Activated T-cell treated with anti-CD3 and anti-CD28 coated beads for 1 hour (primary cell): ENCODE data around the gene GNB5.
"Not testable (repeated sequence)": the region's sequence is repeated elsewhere in the genome, so short reads cannot be mapped to it uniquely, and the experiment has no call there.

Experiments used
- DNase-seq: peaks from one replicate; pipeline ENCODE4 v3.0.0-alpha.2; 2020; ENCODE audit warnings: low read depth

GNB5 gene

GRCh38 chr15:52206446-52206845 is 15.3 kb upstream of the GNB5 start:
- DNase-seq, result no peak

- no peak for DNase-seq
Measured at GRCh38 chr15:52204657-52205056, 13.5 kb upstream of the GNB5 start.

GRCh38 chr15:52200831-52201365 is 9.7 kb upstream of the GNB5 start:
- no peak for DNase-seq

GRCh38 chr15:52199271-52199670 is 8.1 kb upstream of the GNB5 start:
- no peak for DNase-seq

DNA sequence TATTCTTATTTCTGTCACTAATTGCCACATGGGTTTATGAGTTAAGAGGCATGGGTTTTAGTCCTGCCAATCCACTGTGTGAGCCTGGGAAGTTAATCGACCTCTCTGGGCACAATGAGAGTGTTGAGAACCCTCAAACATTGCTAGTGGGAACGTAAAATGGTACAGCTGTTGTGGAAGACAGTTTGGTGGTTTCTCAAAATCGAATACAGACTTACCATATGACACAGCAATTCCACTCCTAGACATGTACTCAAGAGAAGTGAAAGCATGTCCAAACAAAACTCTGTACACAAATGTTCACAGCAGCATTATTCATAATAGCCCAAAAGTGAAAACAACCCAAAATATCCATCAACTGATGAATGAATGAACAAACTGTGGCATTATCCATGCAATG is 5.7 kb upstream of the GNB5 start:
- DNase-seq, result no peak

- no peak for DNase-seq
Measured at GRCh38 chr15:52193791-52194190, 2.6 kb upstream of the GNB5 start.

DNA sequence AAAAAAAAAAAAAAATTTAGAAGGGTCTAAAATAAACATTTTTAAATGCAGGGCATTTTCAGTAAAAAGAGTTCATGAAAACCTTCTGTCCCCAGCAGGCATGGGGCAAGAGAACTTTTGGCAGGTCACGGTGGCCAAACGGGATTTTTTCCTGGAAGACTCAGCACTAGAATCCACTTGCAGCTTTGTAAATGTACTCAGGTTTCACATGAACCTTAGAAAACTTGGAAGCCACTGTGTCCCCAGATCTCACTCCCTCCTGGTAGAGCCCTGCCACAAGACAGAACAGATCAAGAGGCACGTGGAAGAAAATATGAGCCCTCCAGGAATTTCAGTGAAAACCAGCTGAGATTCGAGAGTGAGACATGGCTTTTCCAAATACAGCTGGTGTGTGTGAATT is 2.1 kb upstream of the GNB5 start:
- DNase-seq, result no peak

- no peak for DNase-seq
Measured at GRCh38 chr15:52186651-52187486, 4.3 kb downstream of the GNB5 start.

- DNase-seq, result no peak
Measured at GRCh38 chr15:52185151-52185561, 6.0 kb downstream of the GNB5 start.

DNA sequence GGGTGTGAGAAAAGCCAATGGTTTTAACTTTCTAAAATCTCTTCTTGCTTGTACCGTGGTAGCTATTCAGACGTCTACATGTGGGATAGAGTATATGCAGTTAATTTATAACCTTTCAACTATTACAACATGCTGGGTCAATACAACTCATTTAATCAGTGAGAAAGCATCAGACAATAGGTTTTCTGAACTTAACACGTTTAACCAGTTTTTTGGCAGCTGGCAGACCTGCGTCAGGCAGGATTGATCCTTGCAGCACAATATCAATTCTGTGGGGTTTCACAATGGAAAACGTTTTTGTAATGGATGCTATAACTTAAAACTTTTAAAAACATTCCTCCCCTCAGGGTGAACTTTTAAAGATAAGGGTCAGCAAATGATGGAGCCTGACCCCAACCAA is 6.5 kb downstream of the GNB5 start:
- DNase-seq, result no peak

- no peak for DNase-seq
Measured at GRCh38 chr15:52183562-52184173, 7.5 kb downstream of the GNB5 start.

- DNase-seq, result no peak
Measured at GRCh38 chr15:52181938-52182780, 9.0 kb downstream of the GNB5 start.

DNA sequence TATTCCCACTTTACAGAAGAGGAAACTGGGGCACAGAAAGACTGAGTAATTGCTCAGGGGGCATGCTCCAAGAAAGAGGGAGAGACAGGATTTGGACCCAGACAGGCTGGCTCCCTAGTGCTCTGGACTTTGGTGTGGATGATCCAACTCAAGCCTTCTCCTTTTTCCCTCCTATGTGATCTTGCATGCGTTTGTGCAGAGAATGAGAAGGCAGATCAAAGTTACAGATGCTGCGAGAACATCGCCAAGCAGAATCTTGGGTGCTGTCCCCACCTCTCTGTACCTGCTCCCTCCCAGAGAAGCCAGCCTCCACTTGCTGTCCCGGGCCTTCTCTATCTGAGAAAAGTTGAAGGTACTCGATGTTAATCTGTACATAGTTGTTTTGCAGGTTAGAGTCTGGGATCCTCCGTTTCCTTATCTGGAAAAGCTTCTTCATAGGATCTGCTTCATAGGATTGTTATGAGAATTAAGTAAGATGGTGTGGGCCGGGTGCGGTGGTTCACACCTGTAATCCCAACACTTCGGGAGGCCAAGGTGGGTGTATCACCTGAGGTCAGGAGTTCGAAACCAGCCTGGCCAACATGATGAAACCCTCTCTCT is 10.2 kb downstream of the GNB5 start:
- DNase-seq, result no peak

DNA sequence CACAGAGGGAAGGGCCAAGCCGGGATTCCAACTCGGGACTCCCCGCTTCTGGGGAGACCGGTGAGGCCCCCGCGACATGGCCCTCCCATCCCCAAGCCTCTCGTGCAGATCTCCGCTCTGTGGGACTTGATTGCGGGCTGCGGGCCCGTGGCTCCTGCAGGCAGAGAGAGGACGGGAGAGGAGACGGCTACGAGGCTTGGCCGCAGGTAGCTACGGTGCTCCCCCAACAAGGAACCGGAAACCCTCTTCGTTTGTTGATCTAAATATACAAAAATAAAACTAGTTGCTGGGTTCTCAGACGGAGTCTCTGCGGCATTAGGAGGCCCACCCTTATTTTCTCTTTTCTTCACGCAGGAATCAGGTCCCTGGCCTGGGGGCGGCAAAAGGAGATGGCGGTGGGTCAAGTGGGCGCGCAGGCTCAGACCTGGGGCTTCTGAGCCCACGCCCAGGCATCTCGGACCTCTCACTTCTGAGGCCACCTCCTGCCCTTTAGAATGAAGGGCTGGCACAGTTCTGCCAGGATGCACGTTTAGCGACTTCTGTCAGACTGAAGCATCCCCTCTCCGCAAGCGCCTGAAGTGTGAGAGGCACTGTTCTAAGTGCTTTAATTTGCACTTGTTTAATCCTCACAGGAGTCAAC is 10.9 kb downstream of the GNB5 start:
- DNase-seq, result peak; percentile 33

DNA sequence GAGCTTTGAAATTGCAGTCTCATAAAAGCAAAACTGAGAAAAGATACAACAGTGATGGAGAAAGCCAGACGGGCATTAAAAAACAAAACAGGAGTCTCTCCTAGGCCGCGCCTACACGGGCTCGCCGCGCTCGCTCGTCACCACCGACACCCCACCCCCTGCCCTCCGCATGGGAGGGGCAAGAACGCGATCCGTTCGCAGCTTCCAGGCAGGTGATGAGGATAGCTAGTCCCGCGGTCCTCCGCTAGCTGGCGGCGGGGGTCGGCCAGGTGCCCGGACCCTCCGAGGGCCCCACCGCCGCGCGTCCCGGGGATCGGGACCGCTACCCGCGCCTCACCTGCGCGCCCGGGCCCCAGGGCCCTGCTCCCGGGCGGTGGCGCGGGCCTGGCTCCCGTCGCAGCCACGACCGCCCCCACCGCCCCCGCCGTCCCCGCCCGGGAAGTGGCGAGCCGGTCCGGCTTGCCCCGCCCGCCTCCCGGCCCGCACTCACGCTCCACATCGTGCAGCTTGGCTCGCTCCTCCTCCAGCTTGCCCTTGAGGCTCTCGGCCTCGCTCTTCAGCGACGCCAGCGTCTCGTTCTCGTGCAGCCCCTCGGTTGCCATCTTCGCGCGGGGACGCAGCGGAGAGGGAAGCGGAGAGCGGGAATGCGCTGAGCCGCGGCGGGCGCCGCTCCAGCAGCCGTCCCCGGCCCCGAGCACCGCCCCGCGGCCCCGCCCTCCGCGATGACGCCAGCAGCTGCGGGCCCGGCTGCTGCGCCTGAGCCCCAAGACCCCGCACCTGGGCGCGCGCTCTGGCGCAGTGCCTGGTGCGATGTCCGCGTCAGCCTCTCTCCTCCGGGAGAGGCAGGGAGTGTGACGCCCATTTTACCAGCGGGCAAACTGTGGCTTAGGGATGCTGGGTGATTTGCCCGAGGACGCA is 11.7 kb downstream of the GNB5 start:
- DNase-seq, result peak; percentile 81

GRCh38 chr15:52178765-52179164 is 12.4 kb downstream of the GNB5 start:
- no peak for DNase-seq

DNA sequence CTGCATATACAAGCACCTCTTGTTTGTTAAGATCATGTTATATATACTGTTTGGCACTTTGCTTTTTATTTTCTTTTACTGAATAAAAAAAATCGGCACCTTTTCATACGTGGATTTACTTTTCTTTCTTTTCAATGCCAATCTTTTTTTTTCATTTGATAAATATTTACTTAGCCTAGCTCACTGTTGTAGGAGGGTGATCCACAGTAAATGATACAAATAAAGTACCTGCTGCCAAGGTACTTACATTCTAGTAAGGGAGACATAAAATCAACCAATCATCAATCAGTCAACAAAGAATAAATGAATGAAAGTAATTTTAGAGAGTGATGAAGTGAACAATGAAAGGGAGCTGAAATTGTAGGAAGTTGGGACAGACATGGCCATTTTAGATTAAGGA is 18.3 kb downstream of the GNB5 start:
- no peak for DNase-seq

DNA sequence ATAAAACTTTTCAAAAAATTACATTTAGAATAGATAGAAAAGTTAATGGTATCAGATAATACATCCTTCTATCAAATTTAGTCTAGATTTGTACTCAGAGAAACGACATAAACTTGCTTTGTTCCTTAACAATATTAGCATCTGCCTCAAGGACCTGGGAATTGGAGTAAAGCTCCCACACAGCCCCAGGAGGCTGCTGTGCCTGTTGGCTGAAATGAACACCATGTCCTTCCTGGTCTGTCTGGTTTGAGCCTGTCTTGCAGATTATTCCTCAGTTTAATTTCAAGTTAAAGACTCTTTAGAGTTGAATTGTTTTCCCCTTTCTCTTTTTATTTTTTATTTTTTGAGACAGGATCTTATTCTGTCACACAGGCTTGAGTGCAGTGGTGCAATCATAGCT is 19.4 kb downstream of the GNB5 start:
- no peak for DNase-seq

DNA sequence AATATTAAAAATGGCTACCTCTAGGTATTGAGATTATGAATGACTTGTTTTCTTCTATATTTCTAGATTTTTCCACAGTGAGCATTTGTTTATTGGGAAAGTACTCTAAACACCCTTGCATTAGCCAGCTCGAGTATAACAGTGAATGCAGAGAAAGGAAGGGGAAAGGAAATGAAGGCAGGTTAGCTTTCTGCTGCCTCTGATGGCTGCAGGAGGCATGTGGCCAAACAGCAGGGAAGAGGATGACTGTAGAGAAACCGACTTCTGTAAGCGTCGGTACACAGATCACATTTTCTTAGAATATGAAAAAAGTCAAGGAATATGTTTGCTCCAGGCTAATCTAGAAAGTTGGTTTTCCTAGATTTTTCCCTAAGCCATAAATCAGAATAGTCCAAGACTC is 19.8 kb downstream of the GNB5 start:
- no peak for DNase-seq

DNA sequence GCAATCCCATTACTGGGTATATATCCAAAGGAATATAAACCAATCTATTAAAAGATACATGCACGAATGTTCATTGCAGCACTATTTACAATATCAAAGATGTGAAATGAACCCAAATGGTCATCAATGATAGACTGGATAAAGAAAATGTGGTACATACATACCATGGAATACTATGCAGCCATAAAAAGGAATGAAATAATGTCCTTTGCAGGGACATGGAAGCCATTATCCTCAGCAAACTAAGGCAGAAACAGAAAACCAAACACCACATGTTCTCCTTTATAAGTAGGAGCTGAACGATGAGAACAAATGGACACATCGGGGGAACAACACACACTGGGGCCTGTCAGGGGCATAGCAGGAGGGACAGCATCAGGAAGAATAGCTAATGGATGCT is 21.0 kb downstream of the GNB5 start:
- not testable (repeated sequence) for DNase-seq
